ENCODE measurements around the gene CEP162.
"Not testable (repeated sequence)": the region's sequence is repeated elsewhere in the genome, so short reads cannot be mapped to it uniquely, and the experiment has no call there.

CEP162 gene

GRCh38 chr6:84242265-84242664 lies 14.8 kb upstream of the CEP162 start:
- DNase-seq (ENCODE audit: low read depth in 1 of 2, low spot score in 1 of 2) = no peak

DNA sequence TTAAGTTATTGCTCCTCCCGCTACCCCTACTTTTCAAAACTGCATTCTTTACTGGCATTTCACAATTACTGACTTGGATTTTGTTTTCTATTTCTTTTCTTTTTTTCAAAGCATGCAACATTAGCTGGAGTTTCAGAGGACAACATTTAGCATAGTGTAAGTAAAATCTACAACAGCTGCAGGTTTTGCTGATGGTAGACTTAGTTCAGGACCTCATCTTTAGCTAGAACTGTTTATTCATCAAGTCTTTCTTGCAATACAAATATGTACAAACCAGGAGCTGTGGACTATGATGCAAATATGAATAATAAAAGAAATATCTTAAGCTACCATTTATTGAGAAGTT lies 728 bp upstream of the CEP162 start:
- no peak for DNase-seq (ENCODE audit: low read depth in 1 of 2, low spot score in 1 of 2)

DNA sequence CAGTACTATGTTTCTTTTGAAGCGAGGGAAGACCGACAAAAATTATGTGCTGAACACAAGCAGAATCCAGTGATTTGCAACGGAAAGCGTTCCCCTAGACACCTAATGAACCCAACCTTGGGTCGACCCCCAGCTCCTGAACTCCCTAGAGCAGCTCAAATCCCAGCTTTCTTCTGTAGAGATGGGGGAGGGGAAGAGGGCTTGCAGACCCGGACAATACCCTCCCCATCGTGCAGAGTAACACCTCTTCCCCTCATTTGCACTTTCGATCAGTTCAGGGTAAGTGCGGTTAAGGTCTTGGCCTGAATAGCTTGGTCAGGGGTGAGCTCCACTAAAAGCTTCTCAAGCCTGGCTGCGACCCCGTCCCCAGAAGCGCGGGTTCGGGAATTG lies 404 bp downstream of the CEP162 start:
- DNase-seq (ENCODE audit: low read depth in 1 of 2, low spot score in 1 of 2) = no peak

DNA sequence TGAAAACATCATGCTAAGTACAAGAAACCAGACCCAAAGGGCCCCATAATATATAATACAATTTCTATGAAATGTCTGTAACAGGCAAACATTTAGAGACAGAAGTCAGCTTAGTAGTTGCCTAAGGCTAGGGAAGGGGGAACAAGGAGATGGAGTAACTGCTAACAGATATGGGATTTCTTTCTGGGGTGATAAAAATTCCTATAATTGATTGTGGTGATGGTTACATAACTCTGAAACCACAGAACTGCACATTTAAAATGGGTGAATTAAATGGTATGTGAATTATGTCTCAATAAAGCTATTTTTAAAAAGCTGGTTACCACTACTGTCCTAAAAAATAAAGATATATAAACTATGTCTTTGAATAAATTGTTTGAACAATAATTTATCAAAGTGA lies 3.2 kb downstream of the CEP162 start:
- no peak for DNase-seq (ENCODE audit: low read depth in 1 of 2, low spot score in 1 of 2)

DNA sequence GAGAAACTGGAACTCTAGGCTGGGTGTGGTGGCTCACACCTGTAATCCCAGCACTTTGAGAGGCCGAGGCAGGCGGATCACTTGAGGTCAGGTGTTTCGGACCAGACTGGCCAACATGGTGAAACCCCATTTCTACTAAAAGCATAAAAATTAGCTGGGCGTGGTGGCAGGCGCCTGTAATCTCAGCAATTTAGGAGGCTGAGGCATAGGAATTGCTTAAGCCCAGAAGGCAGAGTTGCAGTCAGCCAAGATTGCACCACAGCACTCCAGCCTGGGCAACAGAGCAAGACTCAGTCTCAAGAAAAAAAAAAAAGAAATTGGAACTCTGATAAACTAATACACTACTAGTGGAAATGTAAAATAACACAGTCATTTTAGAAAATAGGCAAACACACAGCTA lies 3.8 kb downstream of the CEP162 start:
- not testable (repeated sequence) for DNase-seq (ENCODE audit: low read depth in 1 of 2, low spot score in 1 of 2)

DNA sequence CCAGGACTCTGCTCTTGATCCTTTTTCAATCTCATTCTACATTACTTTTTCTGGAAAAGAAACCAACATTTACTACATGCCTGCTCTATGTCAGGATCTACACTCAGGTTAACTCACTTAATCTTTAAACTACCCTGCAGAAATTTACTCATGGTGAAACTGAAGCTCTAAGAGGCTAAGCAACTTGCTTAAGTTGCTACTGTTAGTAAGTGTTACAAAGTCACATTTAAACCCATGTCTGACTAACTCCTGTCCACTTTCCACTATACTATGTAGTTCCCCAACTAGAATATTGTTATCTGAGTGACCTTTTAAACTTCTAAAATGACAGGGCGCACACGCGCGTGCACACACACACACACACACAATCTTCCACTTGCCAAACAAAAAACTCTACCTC lies 5.0 kb downstream of the CEP162 start:
- DNase-seq (ENCODE audit: low read depth in 1 of 2, low spot score in 1 of 2) = no peak

DNA sequence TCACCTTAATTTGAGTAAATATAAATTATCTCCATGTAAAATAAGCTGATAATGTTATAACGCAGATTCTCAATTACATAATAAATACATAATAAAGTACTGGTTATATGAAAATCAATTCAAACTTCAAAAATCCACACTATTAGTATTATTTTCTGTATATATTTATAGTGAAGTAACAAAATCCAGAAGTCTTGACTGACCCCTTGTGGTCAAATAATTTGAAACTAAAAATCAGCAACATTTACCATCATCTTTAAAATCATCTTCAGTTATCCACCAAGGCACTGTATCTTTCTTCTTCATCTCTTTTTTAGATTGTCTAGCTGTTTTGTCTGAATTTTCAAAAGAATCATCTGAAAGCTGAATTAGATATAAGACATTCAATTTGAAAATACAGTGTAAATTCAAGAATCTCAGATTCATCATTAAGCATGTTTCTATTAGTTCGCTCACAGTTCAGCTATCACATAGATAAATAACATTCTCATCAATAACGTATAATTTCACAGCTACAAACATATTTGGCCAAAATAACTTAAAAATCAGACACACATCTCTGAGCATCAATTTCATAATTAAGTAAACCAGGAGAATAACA lies 6.5 kb downstream of the CEP162 start:
- no peak for DNase-seq (ENCODE audit: low read depth in 1 of 2, low spot score in 1 of 2)

- no peak for DNase-seq (ENCODE audit: low read depth in 1 of 2, low spot score in 1 of 2)
These were observed 9.4 kb downstream of the CEP162 start for GRCh38 chr6:84218091-84218490.

DNA sequence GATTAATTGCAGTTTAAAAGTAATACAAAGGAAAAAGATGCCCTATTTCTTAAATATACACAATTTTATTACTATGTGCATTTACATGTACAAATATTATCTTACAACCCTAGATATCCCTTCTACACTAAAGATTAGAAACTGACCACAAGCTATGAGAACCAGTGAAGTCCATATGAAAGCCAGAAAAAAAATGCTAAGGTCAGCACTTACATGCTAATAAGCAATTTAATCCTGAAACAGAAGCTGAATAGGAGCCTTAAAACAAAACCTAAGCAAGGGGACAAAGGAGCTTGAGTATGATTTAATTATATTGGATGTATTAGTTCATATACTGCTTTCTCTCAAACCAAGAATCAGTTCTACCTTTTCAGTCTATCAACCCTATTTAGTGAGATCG lies 14.2 kb downstream of the CEP162 start:
- DNase-seq (ENCODE audit: low read depth in 1 of 2, low spot score in 1 of 2) = no peak

DNA sequence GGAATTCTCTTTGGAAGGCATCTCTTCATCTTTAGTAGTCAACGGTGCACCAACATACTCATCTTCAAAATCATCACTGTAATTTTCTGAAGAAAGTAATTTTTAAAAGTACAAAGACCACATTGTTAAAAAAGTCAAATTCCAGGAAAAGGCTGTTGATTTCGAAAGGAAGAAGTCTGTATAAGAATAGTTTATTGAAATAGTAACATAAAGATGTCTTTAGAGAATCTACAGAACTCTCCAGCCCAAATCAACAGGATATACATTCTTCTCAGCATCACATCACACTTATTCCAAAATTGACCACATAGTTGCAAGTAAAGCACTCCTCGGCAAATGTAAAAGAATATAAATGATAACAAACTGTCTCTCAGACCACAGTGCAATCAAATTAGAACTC lies 23.4 kb downstream of the CEP162 start:
- no peak for DNase-seq (ENCODE audit: low read depth in 1 of 2, low spot score in 1 of 2)

- not testable (repeated sequence) for DNase-seq (ENCODE audit: low read depth in 1 of 2, low spot score in 1 of 2)
These were observed 27.5 kb downstream of the CEP162 start for GRCh38 chr6:84199987-84200386.

GRCh38 chr6:84197708-84198107 lies 29.7 kb downstream of the CEP162 start:
- DNase-seq (ENCODE audit: low read depth in 1 of 2, low spot score in 1 of 2) = no peak

DNA sequence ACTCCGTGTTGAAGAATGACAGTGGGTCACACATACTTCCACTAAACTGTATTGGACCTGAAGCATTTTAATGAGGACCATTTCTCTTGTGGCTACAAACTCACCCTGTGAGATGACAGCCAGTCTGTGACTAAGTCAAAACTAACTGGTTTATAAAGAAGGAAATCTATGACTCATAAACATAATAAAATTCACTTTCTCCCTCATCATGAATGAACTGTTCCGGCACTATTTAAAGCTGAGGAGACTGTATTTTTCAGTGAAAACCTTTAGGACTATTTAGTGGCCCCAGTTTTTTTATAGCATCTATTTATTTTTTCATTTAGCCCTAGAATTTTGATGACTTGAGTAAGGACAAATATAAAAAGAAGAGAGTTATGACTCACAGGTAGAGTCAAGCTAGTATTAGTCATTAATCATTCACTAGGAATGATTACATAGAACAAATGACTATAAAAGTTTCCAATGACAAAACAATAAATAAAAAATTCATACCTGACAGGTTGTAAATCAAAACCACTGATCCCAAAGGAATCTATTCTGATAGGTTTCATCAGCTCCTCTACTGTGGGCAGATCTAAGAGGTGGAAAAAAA lies 34.2 kb downstream of the CEP162 start:
- no peak for DNase-seq (ENCODE audit: low read depth in 1 of 2, low spot score in 1 of 2)

DNA sequence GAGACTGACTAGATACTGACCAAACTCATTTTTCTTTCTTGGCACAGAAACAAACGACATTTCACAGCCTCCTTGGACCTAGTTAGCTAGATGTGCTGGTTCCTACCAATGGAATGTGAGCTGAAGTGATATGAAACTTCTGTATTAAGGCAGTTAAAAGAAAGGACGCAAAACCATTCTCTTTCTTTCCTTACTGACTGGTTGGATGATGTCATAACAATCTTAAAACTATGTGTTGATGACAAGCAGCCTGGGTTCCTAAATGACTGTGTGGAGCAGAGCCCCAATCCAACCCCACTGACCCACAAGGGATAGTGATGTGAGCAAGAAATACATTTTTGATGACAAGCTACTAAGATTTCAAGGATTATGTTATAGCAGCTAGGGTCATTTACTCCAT lies 35.6 kb downstream of the CEP162 start:
- no peak for DNase-seq (ENCODE audit: low read depth in 1 of 2, low spot score in 1 of 2)

DNA sequence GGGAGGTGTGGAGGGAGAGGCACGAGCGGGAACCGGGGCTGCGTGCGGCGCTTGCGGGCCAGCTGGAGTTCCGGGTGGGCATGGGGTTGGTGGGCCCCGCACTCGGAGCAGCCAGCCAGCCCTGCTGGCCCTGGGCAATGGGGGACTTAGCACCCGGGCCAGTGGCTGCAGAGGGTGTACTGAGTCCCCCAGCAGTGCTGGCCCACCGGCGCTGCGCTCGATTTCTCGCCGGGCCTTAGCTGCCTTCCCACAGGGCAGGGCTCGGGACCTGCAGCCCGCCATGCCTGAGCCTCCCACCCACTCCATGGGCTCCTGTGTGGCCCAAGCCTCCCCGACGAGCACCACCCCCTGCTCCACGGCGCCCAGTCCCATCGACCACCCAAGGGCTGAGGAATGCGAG lies 38.1 kb downstream of the CEP162 start:
- DNase-seq (ENCODE audit: low read depth in 1 of 2, low spot score in 1 of 2) = not testable (repeated sequence)

DNA sequence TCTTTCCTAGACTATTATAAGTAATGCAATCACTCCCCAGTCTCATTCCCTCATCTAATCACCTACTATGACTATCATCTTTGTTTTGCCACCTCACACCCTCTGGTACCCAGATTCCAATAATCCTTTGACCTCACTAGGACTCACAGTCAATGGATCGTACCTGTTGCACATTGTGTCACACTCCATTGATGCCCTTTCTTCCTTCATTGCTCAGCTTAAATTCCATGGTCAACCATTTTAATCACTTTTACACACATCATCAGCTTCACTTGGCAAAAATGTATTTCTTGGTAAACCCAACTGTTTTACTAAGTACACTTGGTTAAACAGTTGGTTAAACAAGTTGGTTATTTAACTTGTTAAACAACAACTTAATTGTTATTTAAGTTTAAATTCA lies 44.0 kb downstream of the CEP162 start:
- no peak for DNase-seq (ENCODE audit: low read depth in 1 of 2, low spot score in 1 of 2)

DNA sequence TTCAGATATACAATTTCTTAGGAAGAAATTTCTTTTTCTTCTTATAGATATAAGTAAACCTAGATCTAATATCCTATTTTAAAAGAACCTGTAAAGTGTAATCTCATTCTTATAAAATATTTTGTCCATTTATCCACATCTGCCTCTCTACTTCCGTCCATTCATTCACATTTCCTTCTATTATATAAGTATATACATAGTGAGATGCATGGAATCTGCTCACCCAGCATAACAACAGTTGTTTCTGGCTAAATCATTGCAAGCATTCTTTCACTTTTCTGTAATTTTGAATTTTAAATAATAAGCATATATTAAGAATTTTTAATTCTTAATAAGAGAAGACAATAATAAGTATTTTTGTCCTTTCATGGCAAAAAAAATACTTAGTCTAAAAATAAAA lies 45.4 kb downstream of the CEP162 start:
- no peak for DNase-seq (ENCODE audit: low read depth in 1 of 2, low spot score in 1 of 2)

DNA sequence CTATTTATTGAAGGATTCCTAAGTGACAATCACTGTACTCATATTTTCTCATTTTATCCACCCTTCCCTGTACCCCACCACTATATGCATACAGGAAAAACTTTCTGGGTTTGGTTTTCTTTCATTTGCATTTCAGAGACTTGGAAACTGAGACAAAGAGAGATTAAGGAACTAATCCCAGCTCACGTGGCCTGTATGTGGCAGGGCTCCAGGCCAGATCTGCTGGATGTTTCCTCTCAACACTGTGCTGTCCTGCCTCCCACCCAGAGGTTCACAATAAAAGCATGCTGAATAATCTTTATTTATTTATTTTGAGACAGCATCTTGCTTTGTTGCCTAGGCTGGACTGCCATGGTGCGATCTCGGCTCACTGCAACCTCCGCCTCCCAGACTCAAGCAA lies 50.2 kb downstream of the CEP162 start:
- no peak for DNase-seq (ENCODE audit: low read depth in 1 of 2, low spot score in 1 of 2)

DNA sequence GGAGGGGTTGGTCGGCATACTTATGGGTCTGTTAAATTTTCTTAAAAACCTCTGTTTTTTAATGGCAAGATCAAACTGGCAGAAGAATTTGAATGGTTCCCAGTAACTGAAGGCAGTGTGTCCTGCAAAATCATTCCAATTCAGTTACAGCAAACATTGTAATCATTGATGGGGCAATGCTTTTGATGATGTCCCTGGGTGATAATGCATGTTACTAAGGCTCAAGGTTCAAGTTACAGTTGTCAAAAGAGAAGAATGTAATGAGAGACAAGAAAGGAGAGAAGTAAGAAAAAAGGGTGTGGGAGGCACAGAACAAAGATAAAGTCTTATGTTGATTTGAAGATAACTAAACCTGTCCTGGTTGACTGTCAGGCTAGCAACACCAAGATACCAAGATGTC lies 54.9 kb downstream of the CEP162 start:
- DNase-seq (ENCODE audit: low read depth in 1 of 2, low spot score in 1 of 2) = no peak

DNA sequence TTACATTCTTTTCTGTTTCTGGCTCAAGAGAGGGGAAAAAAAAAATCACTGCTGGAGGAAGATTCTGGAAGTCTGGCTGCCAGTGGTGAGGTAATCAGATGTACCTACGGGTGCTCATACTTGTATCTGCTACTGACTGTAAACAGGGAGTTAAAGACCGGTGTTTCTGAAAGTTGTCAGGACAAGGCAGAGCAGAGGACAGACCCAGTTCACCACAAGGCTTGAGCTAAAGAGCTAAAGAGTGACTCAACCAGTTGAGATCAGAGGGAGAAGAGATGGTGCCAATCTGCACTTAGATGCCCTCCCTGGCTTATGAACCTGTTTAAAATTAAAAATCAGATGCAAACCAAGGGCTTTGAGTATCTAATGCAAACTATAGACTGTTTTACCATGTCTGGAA lies 55.4 kb downstream of the CEP162 start:
- no peak for DNase-seq (ENCODE audit: low read depth in 1 of 2, low spot score in 1 of 2)

DNA sequence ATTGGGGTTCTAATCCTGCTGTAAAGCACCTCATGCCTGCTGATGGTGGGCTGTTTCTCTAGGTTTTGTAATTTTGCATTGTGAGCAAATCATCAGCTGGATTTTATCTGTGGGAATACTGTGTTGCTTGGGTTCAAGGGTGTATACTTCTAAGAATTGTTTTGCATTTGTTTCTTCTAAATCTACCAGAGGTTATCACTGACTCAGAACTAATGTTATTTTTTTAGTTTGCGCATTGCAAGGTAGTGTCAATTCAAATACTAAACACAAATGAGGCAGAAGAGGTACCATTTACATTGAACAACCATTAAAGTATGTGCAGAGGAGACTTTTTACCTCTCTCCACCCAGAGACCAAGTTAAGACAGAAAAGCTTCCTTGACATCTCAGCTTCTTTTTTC lies 60.0 kb downstream of the CEP162 start:
- no peak for DNase-seq (ENCODE audit: low read depth in 1 of 2, low spot score in 1 of 2)

DNA sequence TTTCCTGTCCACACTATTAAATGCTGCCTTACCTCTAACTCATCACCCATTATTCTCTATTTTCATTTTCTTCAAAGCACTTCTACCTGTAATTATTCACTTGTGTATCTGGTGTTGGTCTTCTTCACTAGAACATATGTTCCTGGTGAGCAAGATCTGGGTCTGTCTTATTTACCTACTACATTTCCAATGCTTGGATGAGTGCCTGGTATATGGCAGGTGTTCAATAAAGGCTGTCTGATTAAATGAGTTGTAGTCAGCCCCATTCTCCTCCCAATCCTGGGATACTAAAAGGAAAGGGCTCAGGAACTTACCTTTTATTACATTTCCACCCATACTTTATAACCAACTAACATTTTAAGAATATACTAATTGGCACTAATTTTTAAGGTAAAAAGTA lies 61.0 kb downstream of the CEP162 start:
- no peak for DNase-seq (ENCODE audit: low read depth in 1 of 2, low spot score in 1 of 2)

DNA sequence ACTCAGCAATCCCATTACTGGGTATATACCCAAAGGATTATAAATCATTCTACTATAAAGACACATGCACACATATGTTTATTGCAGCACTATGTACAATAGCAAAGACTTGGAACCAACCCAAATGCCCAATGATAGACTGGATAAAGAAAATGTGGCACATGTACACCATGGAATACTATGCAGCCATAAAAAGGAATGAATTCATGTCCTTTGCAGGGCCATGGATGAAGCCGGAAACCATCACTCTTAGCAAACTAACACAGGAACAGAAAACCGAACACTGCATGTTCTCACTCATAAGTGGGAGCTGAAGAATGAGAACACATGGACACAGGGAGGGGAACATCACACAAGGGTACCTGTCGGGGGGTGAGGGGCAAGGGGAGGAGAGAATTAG lies 63.1 kb downstream of the CEP162 start:
- DNase-seq (ENCODE audit: low read depth in 1 of 2, low spot score in 1 of 2) = not testable (repeated sequence)

DNA sequence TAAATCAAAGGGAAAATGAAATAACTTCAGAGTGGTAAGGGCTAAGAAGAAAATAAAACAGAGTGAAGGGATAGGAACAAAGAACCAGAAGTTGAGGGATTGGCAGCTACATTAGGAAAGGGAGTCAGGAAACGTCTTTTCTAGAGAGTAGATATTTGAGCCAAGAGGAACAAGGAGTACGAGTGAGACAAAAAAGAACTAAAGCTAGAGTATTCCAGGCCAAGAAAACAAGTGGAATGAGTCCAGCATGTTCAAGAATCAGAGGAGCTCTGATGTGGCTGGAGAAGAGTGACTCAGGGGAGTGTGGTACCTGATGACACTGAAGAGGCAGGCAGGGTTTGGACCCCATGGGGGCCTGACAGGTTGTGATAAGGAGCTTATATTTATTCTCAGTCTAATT lies 66.3 kb downstream of the CEP162 start:
- DNase-seq (ENCODE audit: low read depth in 1 of 2, low spot score in 1 of 2) = no peak
